ENCODE results near the gene NRL.
"Not testable (repeated sequence)": the region's sequence is repeated elsewhere in the genome, so short reads cannot be mapped to it uniquely, and the experiment has no call there.

Gene NRL

DNA sequence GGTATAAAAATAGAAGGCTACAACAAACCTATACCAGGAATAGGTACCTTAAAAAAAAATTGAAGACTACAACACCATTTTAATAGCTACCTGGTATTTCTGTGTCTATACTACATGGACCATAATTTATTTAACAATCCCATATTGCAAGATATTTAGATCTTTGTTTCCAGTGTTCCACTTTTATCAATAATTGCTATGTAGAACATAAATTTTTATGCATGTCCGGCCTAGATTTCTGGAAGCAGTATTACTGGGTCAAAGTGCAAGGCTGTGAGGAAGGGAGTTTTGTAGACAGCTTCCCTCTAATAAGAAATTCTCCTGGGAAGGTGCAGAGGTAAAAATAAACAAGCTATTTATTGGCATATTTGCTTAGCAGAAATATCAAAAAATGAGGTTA is 4.2 kb downstream of the NRL start:
- no CpG with 5 or more reads among the region's 1 CpG for WGBS (ENCODE audit: insufficient coverage, insufficient read length)
- no peaks in the 10 kb centered on the region for H3K36me3 ChIP-seq (ENCODE audit: control insufficient read depth, insufficient read depth, low read length)

DNA sequence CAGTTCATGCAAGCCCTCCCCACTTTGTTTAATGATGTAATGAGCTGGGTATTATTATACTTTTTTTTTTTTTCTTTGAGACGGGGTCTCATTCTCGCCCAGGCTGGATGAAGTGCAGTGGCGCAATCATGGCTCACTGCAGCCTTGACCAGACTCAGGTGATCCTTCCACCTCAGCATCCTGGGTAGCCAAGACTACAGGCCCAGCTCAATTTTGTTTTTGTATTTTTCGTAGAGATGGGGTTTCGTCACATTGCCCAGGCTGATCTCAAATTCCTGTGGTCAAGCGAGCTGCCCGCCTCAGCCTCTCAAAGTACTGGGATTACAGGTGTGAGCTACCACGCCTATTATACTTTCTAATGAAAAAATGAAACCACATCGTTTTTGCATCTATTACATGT is 4.7 kb downstream of the NRL start:
- Histone ChIP-seq H3K9me3 (ENCODE audit: control insufficient read depth, insufficient read depth, low read length) (no peaks in the 10 kb centered on the region), H3K36me3 (ENCODE audit: control insufficient read depth, insufficient read depth, low read length) (no peaks in the 10 kb centered on the region), H3K27me3 (ENCODE audit: control insufficient read depth, insufficient read depth, low read length) (no peaks in the 10 kb centered on the region), H3K4me3 (ENCODE audit: low read length) (no peak overlapping the region), H3K27ac (ENCODE audit: low read length) (no peak overlapping the region), H3K4me1 (ENCODE audit: control insufficient read depth, insufficient read depth, low read length) (no peaks in the 10 kb centered on the region)
- WGBS (ENCODE audit: insufficient coverage, insufficient read length): no CpG with 5 or more reads among the region's 9 CpGs
- no peak for DNase-seq (ENCODE audit: low read depth, low spot score)

More for the DNA sequence above, 4.2 kb downstream of the NRL start:
- Histone ChIP-seq H3K27me3 (ENCODE audit: control insufficient read depth, insufficient read depth, low read length) (no peaks in the 10 kb centered on the region), H3K4me1 (ENCODE audit: control insufficient read depth, insufficient read depth, low read length) (no peaks in the 10 kb centered on the region), H3K27ac (ENCODE audit: low read length) (no peak overlapping the region), H3K9me3 (ENCODE audit: control insufficient read depth, insufficient read depth, low read length) (no peaks in the 10 kb centered on the region), H3K4me3 (ENCODE audit: low read length) (no peak overlapping the region)
- no peak for DNase-seq (ENCODE audit: low read depth, low spot score)

DNA sequence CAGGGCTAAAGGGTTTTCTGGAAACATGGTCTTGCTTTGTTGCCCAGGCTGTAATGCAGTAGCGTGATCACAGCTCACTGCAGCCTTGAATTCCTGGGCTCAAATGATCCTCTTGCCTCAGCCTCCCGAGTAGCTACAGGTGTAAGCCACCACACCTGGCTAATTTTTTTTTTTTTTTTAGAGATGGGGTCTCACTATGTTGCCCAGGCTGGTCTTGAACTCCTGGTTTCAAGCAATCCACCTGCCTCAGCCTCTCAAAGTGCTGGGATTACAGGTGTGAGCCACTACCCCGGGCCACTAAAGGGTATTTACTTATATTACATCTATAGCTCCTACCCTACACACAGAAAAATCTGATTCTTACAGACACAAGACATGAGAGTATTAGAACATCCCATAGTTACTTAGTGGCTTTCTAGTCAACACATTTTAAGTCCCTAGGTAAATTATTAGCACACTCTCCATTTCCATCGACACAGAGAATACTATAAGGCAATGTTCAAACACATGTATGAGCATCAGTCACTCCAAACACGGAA is 6.3 kb downstream of the NRL start:
- H3K36me3 ChIP-seq (ENCODE audit: control insufficient read depth, insufficient read depth, low read length): peaks cover 5% of the 10 kb centered on the region
- H3K4me1 ChIP-seq (ENCODE audit: control insufficient read depth, insufficient read depth, low read length): no peaks in the 10 kb centered on the region
- no peaks in the 10 kb centered on the region for H3K27me3 ChIP-seq (ENCODE audit: control insufficient read depth, insufficient read depth, low read length)
- DNase-seq (ENCODE audit: low read depth, low spot score): no peak
- no CpG with 5 or more reads among the region's 5 CpGs for WGBS (ENCODE audit: insufficient coverage, insufficient read length)
- no peak overlapping the region for H3K27ac ChIP-seq (ENCODE audit: low read length)
- H3K4me3 ChIP-seq (ENCODE audit: low read length): no peak overlapping the region
- H3K9me3 ChIP-seq (ENCODE audit: control insufficient read depth, insufficient read depth, low read length): no peaks in the 10 kb centered on the region; the same call in 1 of the 2 replicates

DNA sequence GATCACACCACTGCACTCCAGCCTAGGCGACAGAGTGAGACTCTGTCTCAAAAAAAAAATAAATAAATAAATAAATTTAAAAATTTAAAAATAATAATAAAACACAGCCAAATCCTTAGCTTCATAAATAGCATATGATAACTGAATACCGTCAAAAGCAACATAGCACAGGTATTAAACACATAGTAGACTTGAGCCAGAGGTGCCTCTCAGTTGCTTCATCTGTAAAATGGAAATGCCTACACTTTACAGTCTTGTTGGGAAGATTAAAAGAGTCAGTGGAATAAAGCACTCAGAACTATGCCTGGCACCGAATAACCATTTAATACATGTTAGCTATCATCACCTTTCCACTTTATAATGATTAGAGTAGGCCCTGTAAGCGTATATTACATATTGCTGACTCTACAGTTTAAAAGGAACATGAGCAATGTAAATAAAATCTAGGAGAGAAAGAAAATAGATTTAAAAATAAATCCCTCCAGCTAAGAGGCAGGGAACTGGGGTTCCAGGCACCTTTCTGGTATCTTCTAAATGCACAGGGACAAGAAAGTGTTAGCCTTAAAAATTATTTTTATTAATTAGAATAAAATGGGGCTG is 8.0 kb downstream of the NRL start:
- WGBS (ENCODE audit: insufficient coverage, insufficient read length): no CpG with 5 or more reads among the region's 4 CpGs
- Histone ChIP-seq H3K36me3 (ENCODE audit: control insufficient read depth, insufficient read depth, low read length) (peaks cover 9% of the 10 kb centered on the region), H3K9me3 (ENCODE audit: control insufficient read depth, insufficient read depth, low read length) (no peaks in the 10 kb centered on the region; the same call in 1 of the 2 replicates), H3K4me3 (ENCODE audit: low read length) (no peak overlapping the region), H3K27ac (ENCODE audit: low read length) (no peak overlapping the region), H3K27me3 (ENCODE audit: control insufficient read depth, insufficient read depth, low read length) (no peaks in the 10 kb centered on the region), H3K4me1 (ENCODE audit: control insufficient read depth, insufficient read depth, low read length) (no peaks in the 10 kb centered on the region)
- DNase-seq (ENCODE audit: low read depth, low spot score): no peak

DNA sequence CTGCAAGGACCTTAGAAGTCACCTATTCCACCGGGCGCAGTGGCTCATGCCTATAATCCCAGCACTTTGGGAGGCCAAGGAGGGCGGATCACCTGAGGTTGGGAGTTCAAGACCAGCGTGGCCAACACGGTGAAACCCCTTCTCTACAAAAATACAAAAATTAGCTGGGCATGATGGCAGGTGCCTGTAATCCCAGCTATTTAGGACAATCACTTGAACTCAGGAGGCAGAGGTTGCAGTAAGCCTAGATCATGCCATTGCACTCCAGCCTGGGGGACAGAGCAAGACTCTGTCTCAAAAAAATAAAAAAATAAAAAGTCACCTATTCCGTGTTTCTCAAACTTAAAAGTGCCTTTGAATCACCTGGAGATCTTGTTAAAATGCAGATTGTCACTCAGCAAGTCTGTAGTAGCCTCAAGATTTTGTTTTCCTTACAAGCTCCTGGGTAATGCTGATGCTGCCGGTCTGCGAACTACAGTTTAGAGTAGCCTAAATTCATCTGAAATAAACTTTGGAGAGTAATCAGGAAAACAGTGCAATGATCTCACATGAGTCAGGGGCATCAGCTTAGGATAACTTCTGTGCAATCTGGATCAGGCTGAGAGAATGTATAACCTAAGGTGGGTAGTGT is 9.0 kb downstream of the NRL start:
- H3K27me3 ChIP-seq (ENCODE audit: control insufficient read depth, insufficient read depth, low read length); DNase-seq (ENCODE audit: low read depth, low spot score): not testable (repeated sequence)
- WGBS (ENCODE audit: insufficient coverage, insufficient read length): no CpG with 5 or more reads among the region's 8 CpGs

DNA sequence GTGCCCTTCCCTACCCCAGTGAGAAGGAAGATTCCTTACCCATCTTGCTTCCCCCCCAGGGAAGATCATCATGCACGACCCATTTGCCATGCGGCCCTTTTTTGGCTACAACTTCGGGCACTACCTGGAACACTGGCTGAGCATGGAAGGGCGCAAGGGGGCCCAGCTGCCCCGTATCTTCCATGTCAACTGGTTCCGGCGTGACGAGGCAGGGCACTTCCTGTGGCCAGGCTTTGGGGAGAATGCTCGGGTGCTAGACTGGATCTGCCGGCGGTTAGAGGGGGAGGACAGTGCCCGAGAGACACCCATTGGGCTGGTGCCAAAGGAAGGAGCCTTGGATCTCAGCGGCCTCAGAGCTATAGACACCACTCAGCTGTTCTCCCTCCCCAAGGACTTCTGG is 11.3 kb downstream of the NRL start:
- no peak for DNase-seq (ENCODE audit: low read depth, low spot score)
- no peaks in the 10 kb centered on the region for H3K4me1 ChIP-seq (ENCODE audit: control insufficient read depth, insufficient read depth, low read length)
- WGBS (ENCODE audit: insufficient coverage, insufficient read length): no CpG with 5 or more reads among the region's 13 CpGs
- H3K27ac ChIP-seq (ENCODE audit: low read length): no peak overlapping the region
- H3K4me3 ChIP-seq (ENCODE audit: low read length): no peak overlapping the region
- no peaks in the 10 kb centered on the region; the same call in 1 of the 2 replicates for H3K9me3 ChIP-seq (ENCODE audit: control insufficient read depth, insufficient read depth, low read length)
- H3K36me3 ChIP-seq (ENCODE audit: control insufficient read depth, insufficient read depth, low read length): peaks cover 22% of the 10 kb centered on the region
- no peaks in the 10 kb centered on the region for H3K27me3 ChIP-seq (ENCODE audit: control insufficient read depth, insufficient read depth, low read length)

More for the DNA sequence above, 9.0 kb downstream of the NRL start:
- H3K9me3 ChIP-seq (ENCODE audit: control insufficient read depth, insufficient read depth, low read length); H3K4me1 ChIP-seq (ENCODE audit: control insufficient read depth, insufficient read depth, low read length); H3K4me3 ChIP-seq (ENCODE audit: low read length); H3K27ac ChIP-seq (ENCODE audit: low read length): not testable (repeated sequence)
- H3K36me3 ChIP-seq (ENCODE audit: control insufficient read depth, insufficient read depth, low read length): peaks cover 11% of the 10 kb centered on the region

DNA sequence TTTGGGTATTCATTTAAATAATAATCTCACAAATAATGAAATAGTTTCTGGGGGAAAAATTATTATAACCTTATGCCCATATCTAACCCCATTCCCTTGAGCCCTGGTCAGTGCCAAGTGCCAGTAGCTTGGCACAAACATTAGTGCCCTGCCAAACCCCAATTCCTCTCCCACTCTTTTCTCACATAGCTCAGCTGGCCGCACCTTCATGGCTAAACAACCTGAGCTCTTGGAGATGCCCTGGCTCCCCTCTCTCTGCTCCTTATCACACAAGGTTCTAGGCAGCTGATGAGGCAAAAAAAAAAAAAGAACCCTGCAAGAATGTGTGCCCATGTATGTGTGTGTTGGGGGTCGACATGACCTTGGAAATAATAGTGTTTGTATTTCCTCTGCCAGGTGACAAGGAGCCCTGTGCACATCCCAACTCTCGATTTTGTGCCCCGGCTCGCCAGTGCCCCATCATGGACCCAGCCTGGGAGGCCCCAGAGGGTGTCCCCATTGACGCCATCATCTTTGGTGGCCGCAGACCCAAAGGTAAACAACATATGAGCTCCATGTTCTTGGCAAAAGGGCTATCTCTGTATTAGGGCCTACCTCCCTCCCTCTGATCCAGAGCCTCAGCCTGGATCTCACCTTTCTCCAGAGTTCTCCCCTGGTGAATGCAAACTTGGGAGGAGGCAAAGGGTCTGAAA is 12.2 kb downstream of the NRL start:
- no peaks in the 10 kb centered on the region for H3K4me1 ChIP-seq (ENCODE audit: control insufficient read depth, insufficient read depth, low read length)
- H3K4me3 ChIP-seq (ENCODE audit: low read length): no peak overlapping the region
- WGBS (ENCODE audit: insufficient coverage, insufficient read length): no CpG with 5 or more reads among the region's 7 CpGs
- no peaks in the 10 kb centered on the region; the same call in 1 of the 2 replicates for H3K9me3 ChIP-seq (ENCODE audit: control insufficient read depth, insufficient read depth, low read length)
- H3K27me3 ChIP-seq (ENCODE audit: control insufficient read depth, insufficient read depth, low read length): no peaks in the 10 kb centered on the region
- no peak overlapping the region for H3K27ac ChIP-seq (ENCODE audit: low read length)
- DNase-seq (ENCODE audit: low read depth, low spot score): no peak
- peaks cover 27% of the 10 kb centered on the region for H3K36me3 ChIP-seq (ENCODE audit: control insufficient read depth, insufficient read depth, low read length)

DNA sequence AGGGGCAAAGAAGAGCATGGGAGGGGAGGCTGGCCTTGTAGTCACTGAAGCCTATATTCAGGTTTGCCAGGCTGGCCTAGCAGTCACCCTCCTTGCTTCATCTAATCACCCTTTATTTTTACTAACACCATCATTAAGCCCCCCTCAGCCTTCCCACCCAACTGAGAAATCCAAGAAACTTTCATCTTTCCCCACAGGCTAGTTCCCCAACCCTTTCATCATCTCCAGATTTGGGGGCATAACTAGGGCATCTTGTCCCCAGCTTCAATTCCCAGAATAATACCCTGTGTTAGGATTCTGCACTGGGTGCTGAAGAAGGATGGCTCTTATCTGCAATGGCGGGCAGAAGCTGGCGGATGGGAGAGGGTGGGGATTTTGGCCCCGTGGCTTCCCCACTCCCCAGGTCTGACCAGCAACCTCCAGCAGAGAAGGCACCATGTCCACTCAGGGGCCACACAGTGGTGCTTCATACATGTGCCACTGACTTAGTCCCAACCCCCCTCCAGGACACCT is 13.7 kb downstream of the NRL start:
- no peak overlapping the region for H3K4me3 ChIP-seq (ENCODE audit: low read length)
- no peaks in the 10 kb centered on the region; the same call in 1 of the 2 replicates for H3K9me3 ChIP-seq (ENCODE audit: control insufficient read depth, insufficient read depth, low read length)
- DNase-seq (ENCODE audit: low read depth, low spot score): no peak
- peaks cover 27% of the 10 kb centered on the region for H3K36me3 ChIP-seq (ENCODE audit: control insufficient read depth, insufficient read depth, low read length)
- H3K4me1 ChIP-seq (ENCODE audit: control insufficient read depth, insufficient read depth, low read length): no peaks in the 10 kb centered on the region
- no CpG with 5 or more reads among the region's 3 CpGs for WGBS (ENCODE audit: insufficient coverage, insufficient read length)
- no peaks in the 10 kb centered on the region for H3K27me3 ChIP-seq (ENCODE audit: control insufficient read depth, insufficient read depth, low read length)
- no peak overlapping the region for H3K27ac ChIP-seq (ENCODE audit: low read length)

DNA sequence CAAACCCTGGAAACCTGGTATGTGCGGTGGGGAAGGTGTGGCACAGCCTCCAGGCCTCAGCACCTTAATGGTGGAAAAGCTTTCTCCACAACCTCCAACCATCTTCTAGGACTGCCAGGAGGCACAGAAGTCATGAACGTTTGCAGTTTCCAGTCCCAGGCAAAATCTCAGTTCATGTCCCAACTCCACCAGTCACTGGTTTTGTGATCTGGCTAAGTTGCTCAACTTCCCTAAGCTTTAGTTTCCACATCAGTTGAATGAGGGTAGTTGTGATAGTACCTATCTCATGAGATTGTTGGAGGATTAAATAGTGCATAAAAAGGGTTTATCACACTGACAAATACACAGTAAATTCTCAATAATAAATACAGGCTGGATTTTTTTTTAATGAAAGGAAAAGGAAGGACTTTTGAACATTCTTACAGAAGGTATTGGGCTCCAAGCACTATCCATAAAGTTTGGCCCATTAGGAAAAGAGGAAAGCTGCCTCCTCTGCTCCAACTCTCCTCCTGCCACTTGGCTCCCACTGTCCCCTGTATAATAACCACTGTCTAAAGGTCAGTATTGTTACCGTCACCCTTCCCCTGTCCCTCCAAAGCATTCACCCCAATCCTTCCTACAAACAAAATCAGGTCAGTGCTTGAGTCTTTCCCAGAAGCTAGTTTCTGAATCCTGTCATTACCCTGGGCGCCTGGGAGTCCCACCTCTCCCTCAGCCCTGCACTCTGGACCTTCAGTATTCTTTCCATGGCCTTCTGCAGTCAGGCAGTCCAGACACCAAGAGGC is 14.4 kb downstream of the NRL start:
- H3K4me3 ChIP-seq (ENCODE audit: low read length): no peak overlapping the region
- WGBS (ENCODE audit: insufficient coverage, insufficient read length): no CpG with 5 or more reads among the region's 4 CpGs
- 0 out of 2 replicates have a peak, but pooled peaks cover 3% of the 10 kb centered on the region for H3K4me1 ChIP-seq (ENCODE audit: control insufficient read depth, insufficient read depth, low read length)
- H3K27me3 ChIP-seq (ENCODE audit: control insufficient read depth, insufficient read depth, low read length): no peaks in the 10 kb centered on the region
- no peak overlapping the region for H3K27ac ChIP-seq (ENCODE audit: low read length)
- peaks cover 27% of the 10 kb centered on the region for H3K36me3 ChIP-seq (ENCODE audit: control insufficient read depth, insufficient read depth, low read length)
- DNase-seq (ENCODE audit: low read depth, low spot score): no peak
- H3K9me3 ChIP-seq (ENCODE audit: control insufficient read depth, insufficient read depth, low read length): no peaks in the 10 kb centered on the region; the same call in 1 of the 2 replicates

Data from iPS DF 6.9 (cell line).